GM21390 (cell line): ENCODE measurements around the gene GBE1.

Source experiments
- ATAC-seq: cut with Tn5 transposase; IDR thresholded peaks from one replicate; pipeline ENCODE4 v1.9.1; 2021; ENCODE audit not compliant: unreplicated experiment

GBE1 gene

DNA sequence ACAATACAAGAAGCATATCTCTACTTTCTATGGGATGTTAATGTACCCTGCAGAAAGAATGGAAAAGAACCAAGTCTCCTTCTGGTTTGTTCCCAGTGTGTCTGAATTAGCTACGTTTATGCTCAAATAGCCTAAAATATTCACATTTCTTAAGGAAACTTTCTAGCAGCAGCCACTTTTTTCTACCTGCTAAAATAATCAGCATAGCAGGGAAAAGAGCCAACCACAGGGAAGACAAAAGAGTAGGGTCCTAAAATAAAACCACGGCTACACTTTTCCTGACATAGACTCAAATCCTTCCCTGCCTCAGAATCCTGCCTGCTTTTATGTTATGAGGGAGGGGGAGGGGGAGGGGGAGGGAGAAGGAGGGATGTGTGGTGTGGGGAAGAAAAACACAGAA, 136.7 kb downstream of the GBE1 start:
- no peak for ATAC-seq

DNA sequence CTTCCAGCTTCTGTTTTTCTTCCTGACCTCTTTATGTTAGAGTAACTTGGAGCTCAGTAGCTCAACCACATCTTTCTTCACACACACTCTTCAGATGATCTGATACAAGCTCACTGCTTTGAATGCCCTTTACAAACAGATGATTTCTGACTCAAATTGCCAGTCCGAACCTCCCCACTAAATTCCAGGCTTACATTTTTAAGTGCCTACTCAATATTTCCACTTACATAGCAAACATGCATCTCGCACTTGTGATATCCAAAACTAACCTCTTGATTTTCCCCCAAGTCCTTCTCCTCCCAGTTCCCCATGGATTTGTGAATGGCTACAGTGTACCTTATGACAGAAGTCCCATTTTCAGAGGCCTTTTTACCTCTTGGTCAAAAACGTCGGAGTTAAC, 139.1 kb downstream of the GBE1 start:
- ATAC-seq, result no peak

DNA sequence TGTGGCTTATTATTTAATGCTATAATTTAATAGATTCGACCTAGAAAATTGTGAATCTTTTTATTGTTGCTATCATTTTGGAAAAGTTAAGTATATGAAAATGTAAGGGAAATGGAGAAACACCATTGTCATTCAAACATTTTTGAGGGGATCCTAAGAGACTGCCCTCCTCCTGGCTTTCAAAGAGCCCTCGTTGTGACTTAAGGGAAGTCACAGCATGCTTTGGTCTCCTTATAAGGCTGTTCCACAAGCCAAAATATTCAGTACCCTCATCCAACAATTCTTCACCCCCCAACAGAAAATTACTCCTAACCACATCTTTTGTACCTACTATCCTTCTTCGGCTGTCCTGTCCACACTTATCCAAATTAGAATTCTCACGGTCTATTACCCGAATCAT, 140.2 kb downstream of the GBE1 start:
- ATAC-seq, result no peak

DNA sequence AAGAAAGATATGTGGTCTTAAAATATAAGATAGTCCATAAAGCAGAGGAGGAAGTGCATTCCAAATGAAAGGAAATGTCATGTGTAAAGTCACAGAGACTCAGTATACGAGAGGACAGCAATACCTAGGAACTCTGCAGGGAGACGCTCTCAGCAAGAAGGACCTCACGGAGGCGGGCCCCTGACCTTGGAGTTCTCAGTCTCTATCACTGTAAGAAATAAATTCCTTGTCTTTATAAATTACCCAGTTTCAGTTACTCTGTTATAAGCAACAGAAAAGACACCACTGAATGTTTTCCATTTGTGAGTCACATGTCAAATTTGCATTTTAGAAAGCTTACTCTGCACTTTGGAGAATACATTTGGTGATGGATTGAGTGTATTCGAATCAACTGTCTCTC, 140.6 kb downstream of the GBE1 start:
- ATAC-seq, result no peak

DNA sequence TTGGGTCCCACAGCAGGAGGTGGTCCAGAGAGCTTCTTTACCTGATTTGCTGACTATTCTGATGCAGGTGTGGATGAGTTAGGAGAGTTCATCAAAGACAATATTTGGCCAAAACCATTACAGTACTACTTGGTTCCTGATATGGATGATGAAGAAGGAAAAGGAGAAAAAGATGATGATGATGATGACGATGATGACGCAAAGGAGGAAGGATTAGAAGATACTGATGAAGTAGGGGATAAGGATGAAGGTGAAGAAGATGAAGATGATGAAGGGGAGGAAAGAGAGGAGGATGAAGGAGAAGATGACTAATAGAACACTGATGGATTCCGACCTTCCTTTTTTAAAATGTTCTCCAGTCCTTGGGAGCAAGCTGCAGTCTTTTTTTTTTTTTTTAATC, 148.7 kb downstream of the GBE1 start:
- ATAC-seq, result no peak

DNA sequence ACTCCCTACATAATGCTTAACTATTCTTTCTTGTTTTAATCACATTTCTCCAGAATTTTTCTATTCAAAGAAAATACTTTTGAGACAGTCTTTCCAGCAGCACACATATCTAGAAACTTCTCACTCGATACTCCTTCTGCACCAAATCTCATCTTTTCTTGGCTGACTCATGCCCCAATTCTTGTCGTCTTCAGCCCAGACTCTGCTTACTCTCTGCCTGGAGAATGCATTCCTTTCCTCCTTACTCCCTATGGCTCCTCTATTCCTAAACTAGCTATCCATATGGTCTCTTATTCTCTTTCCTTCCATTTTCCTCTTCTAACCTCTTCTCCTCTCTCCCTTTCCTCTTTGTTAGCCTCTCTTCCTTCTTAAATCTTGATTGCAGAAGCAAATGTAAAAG, 158.7 kb downstream of the GBE1 start:
- no peak for ATAC-seq

DNA sequence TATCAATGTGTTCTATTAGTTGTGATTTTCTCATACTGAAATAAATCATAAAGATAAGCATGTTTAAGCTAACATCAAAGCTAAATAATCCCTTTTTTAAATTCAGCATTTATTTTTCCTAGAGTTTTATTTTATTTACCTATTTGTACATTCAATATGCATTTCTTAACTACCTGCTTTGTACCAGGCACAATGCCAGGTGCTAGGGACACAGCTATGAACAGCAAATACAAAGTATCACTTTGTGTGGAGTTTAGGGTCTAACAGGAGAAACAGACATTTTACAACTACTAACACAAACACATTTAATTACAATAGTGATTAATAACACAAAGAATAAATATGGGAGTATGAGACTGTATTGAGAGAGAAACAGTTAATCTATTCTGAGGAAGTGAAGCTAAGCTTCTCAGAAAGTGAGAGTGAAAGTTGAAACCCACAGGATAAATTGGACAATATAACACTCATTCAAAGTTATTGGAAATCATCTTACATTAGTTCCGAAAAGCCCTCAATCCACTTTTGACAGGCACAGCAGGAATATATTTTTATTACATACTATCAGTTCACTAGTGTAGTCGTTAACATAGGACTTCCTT, 159.6 kb downstream of the GBE1 start:
- no peak for ATAC-seq

DNA sequence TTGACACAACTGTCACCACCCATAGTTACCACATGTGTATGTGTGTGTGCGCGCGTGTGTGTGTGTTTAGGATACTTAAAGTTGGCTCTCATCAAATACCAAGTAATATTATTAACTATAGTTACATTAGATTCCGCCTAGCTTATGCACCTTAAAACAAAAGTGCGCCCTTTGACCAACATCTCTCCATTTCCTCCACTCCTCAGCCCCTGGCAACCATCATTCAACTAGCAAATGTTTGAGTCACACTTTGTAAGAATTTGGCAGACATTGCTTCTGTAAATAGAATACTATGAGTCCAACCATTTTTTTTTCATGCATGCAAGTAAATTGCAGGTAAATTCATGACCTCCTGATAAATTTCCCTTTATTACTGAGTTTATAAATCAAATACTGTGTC, 169.3 kb downstream of the GBE1 start:
- ATAC-seq, result no peak

DNA sequence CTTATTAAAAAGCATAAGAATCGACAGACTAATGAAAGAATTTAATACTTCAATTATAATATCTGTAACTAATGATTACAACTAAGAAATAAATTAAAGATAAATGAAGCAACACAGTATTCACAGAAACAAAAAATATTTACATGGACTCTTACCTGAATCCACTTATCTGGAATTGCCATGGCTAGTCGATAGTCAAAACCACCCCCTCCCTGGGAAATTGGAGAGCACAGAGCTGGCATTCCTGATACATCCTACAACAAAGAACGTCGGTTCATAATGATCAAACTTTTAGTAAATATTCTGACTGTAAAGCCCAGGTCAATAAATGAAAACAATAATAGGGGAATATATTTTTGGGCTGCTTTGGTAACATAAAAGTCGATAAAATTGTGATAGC, 175.5 kb downstream of the GBE1 start:
- no peak for ATAC-seq

DNA sequence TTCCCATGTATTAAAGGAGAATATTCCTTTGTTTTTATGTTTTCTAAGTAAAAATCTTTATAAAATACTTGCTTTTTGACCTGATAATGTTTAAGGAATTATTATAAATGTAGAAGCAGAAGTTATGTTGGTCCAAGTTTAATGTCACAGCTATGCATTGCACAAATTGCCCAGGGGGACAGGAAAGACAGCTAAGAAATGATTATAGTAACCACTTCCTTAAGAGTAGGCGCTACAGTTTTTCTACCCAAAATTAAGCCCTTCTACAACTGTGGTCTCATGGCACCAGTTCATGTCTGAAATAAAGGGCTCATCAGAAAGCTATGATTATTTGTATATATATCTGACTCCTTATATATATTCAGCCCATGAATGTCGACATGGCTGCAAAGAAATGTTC, 176.4 kb downstream of the GBE1 start:
- ATAC-seq, result no peak

DNA sequence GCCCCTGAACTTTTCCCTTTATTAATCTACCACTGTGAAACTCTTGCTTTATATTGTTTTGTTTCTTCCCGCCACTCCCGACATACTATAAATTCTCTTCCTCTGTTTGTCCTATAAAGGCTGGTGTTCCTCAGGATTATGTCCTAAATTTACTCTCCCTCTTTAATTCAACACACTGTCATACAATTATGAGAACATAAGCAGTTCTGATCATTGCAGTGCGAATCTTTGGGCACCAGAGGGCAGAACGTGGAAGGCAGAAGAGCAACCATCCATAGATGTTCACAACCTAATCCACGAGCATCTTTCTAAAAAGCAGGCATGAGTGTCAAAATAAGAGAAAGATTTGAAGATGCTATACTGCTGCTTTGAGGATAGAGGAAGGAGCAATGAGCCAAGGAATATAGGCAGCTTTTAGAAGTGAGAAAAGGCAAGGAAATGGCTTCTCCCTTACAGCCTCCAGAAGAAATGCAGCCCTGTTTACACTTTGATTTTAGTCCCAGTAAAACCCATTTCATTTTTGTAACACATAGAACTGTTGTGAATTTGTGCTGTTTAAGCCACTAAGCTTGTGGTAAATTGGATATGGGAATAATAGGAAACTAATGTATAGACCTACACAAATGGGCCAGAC, 179.4 kb downstream of the GBE1 start:
- peak; percentile 86 for ATAC-seq

DNA sequence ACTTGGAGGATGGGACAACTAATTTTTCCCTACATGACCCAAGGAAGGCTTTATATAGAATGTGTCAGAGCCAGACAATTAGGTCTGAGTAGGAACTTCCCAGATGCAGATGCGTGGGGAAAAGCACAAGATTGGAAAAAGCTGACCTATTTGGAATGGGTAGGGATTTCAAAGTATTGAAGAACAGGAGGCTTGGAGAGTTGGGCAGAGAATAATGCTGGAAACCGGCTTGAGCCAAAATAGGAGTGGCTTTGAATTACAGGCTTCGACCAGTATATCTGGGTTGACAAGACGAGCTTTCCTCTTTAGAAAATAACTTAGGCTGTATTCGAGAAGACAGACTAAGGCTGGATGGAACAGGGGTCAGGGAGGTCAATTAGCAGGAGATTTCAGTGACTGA, 181.1 kb downstream of the GBE1 start:
- ATAC-seq, result no peak

DNA sequence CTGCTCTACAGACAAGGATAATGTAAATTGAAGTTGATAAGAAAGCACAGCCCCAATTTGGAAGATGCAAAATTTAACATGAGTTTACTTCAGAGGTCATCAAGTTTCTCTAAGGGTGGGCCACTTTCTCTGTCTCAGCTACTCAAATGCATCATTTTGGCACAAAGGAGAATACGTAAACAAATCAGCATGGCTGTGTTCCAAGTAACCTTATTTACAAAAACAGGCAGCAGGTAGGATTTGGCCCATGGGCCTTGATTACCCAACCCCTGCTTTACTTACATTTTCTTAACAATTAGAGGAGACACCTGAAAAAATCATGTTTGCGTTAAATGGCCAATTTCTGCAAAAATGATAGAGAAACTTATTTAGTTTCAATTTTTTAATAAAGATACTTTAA, 181.7 kb downstream of the GBE1 start:
- no peak for ATAC-seq

DNA sequence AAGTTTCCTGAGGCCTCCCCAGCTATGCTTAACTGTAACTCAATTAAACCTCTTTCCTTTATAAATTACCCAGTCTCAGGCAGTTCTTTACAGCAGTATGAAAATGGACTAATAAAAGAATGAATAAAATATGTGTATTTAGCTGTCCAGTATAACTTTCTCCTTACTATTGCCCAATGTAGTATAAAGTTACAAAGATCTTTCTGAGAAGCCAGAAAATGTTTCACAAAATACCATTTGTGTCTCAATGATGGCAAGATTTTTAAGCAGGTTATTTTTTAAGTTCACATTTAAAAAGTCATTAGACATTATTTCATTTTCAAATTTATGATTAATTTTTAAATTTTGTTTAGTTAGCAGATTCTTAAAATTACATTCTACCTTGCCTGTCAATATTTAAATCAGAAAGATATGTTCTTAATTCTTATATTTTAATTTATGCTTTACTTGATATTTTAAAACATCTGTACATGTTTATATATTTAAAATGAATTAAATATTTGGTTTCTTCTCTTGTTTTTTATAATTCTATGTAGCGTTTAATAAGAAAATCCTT, 189.2 kb downstream of the GBE1 start:
- ATAC-seq, result no peak

DNA sequence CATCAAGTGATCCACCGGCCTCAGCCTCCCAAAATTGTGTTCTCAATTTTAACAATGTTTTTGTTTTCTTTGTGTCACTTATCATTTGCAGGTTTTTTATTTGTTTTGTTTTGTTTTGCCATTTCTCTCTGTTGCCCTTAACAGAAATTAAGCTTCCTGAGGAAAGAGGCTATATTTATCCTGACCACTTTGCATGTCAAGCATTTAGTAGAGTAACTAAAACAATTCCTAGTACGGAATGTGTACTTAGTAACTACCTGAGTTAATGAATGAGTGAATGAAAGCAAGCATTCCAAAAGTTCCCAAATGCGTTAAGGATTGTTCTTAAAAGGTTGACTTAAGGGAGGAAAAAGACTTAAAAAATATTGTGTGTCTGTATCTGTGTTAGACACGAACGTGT, 193.1 kb downstream of the GBE1 start:
- ATAC-seq, result no peak

DNA sequence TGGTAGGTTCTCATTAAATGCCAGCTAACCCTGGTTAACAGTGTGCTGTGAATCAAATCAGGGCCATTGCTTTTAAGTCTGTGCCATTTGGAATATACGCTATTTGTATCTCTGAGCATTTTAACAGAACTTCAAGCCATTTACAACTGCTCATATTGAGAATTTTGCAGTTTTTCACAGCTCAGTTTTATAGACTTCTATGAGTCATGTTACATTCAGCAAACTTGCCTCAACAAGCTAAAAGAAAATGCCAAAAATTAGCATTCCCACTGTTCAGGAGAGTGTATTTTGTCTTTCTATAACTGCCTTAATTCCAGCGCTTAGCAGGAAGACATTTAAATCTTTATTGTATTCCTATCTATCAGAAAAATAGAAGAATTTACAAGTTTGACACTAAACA, 196.4 kb downstream of the GBE1 start:
- ATAC-seq, result no peak

DNA sequence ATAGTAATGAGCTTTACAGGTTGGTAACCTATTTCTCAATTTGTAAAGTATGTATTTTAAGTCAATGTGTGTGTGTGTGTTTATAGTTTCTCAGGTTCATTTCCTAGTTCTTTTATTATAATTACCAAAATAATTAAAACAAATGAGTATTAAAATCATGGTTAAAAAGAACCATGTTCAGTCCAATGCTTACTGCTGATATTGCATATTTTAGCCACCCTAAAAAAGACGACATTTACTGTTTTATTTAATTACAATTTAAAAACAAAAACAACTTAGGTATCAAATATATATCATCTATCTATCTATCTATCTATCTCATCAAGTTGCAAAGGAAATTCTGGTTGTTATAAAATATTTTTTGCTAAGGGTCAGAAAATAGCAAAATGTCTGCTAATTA, 203.3 kb downstream of the GBE1 start:
- ATAC-seq, result no peak

DNA sequence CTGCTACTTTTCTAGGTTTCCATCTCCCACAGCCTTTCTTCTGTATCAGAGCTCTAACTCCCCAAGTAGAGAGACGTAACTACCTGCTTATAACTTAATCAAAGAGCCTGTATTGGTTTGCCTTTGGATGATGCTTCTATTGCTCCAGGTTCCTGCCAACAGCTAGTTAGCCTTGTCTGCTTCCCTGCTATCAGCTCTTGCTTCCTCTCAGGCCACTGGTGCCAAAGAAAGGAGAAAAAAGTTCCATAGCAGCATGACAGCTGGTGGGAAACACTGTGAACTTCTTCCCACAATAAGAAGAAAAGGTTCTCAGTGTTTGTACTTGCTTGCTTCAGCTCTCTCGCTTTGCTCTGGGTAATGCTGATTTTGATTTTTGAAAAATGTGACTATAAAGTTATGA, 206.6 kb downstream of the GBE1 start:
- ATAC-seq, result no peak

DNA sequence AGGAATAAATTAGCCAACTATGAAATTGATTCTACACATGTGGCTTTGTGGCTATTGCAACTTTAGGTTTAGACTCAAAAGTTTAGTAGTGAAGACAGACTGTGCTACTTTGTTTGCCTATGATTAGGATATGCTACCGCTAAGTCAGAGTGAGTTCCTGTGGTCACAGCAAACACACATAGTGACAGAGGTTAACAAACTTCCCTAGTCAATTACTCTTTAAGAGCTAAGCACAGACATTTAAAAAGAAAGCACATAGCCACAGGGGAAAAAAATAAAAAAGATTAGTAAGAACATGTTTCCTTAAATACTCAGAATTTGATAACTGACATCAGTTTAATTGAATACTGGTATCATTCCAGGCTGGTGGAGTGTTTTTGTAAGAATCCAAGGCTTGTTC, 207.1 kb downstream of the GBE1 start:
- ATAC-seq, result no peak

DNA sequence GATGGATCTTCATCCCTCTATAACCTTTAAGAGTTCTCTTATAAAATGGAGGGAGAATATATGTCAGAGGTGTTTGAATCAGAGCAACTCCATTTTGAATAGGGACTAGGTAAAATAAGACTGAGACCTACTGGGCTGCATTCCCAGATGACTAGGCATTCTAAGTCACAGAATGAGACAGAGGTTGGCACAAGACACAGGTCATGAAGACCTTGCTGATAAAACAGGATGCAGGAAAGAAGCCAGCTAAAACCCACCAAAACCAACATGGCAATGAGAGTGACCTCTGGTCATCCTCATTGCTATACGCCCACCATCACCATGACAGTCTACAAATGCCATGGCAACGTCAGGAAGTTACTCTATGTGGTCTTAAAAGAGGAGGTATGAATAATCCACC, 211.0 kb downstream of the GBE1 start:
- ATAC-seq, result no peak

DNA sequence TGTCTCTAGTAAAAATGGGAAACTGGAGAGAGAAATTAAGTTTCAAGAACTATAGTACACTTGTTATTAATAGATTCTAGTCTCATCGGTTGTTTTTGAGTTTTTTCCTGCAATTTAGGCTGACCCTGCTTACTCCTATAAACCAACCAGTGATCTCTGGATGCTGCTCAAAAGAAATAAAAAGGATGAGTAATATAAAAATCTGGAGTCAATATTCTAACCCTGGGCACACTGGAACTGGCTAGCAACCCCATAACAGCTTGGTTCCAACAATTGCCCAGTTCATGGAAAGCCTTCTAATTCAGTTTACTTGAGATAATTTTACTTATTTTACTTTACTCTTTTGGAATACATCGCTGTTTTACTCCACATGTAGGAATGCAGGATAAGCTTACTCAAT, 211.6 kb downstream of the GBE1 start:
- no peak for ATAC-seq

DNA sequence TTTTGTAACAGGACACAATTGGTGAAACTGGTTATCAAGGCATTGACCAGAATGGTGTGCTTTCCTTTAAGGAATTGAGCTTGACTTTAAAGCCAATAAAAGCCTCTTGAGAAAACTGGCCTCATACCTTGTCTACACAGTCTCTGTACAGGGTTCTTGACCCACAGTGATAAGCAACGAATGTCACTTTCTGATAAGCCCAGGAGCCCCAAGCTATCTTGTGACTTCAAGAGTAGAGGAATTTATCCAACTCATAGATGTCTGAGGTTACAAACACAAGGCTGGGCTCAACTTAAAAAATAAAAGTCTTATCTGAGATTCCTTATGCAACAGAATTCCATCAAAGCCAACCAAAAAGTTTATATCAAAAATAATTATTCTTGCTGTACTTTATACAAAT, 212.1 kb downstream of the GBE1 start:
- no peak for ATAC-seq

DNA sequence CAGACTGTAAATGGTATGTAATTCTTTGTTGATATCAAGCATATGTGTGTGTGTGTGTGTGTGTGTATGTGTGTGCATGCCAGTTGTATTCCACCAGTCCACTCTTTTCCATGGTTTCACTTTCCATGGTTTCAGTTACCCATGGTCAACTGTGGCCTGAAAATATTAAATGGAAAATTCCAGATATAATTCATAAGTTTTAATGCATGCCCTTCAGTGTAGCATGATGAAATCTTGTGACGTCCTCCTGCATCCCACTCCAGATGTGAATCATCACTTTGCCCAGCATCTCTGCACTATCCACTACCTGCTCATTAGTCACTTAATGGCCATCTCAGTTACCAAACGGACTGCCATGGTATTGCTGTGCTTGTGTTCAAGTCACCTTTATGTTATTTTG, 215.9 kb downstream of the GBE1 start:
- no peak for ATAC-seq
